A549 (cell line): ENCODE results near the gene MRPL30. TPM values are rescaled to one million over a fixed set of nuclear protein-coding genes. Genes with fewer than 3 reads are reported as not detected.

Source experiments
- ATAC-seq, 2 experiments: fragments of 200-7000 bp in 1 of 2; fragments of >200 bp in 1 of 2; cut with Nextera tagmentation in 1 of 2; cut with Tn5 transposase in 1 of 2; 3 replicates each; pipeline versions ENCODE4 v1.8.0 to v1.9.1; 2018 to 2020; ENCODE audit warnings: mild to moderate bottlenecking in 1 of 2, moderate library complexity in 1 of 2
- CTCF ChIA-PET: fragments of 300-600 bp; sonication (Branson Sonifier 250); formaldehyde crosslinking; extraction: SDS; loops from one replicate; lab custom pipeline; 2021; ENCODE audit warnings: antibody characterized with exemption, inconsistent platforms; lab: Yijun Ruan, JAX
- POLR2A ChIA-PET: fragments of 350-600 bp; formaldehyde crosslinking; extraction: SDS; loops from one replicate; lab custom pipeline; 2021; ENCODE audit warnings: antibody characterized with exemption, inconsistent platforms; lab: Yijun Ruan, JAX
- DNase-seq, 2 experiments: peaks; one replicate each; pipeline versions ENCODE4 v3.0.0 to v3.0.0-alpha.2; 2011 to 2016; ENCODE audit warnings: low read depth in 1 of 2, low spot score in 1 of 2
- FAIRE-seq: peaks from 2 replicates; lab custom pipeline; 2011; peaks lifted over from hg19 to GRCh38; lab: Jason Lieb, UNC
- H3K27ac ChIP-seq, 2 experiments: fragments of >200 bp; sonication (Bioruptor Twin); formaldehyde crosslinking; 3 replicates each; pipeline ENCODE4 v1.5.1; 2016 to 2017
- H3K4me1 ChIP-seq: fragments of >200 bp; sonication (Bioruptor Twin); formaldehyde crosslinking; 3 replicates; pipeline ENCODE4 v1.6.1; 2016
- H3K4me2 ChIP-seq: fragments of >200 bp; sonication (Bioruptor Twin); formaldehyde crosslinking; 3 replicates; pipeline ENCODE4 v1.6.1; 2016
- H3K4me3 ChIP-seq: fragments of >200 bp; sonication (Bioruptor Twin); formaldehyde crosslinking; 3 replicates; pipeline ENCODE4 v1.5.1; 2016
- H3K9me3 ChIP-seq: fragments of >200 bp; sonication (Bioruptor Twin); formaldehyde crosslinking; 3 replicates; pipeline ENCODE4 v1.6.1; 2016
- BHLHE40 ChIP-seq: IDR thresholded peaks from 2 replicates; pipeline ENCODE4 v1.6.1; 2012; ENCODE audit warnings: low read depth, low read length, inconsistent platforms
- CBX2 ChIP-seq: fragments of 200-600 bp; sonication (generic); IDR thresholded peaks from 2 replicates; pipeline ENCODE4 v1.6.1; 2016; ENCODE audit warnings: low read depth, mild to moderate bottlenecking, borderline replicate concordance
- CBX8 ChIP-seq: fragments of 200-600 bp; sonication (generic); IDR thresholded peaks from 2 replicates; pipeline ENCODE4 v1.6.1; 2016
- CEBPB ChIP-seq, 2 experiments: fragments of >200 bp in 1 of 2; sonication (Bioruptor Twin) in 1 of 2; formaldehyde crosslinking in 1 of 2; IDR thresholded peaks; 2 replicates each; pipeline ENCODE4 v1.6.1; 2012 to 2016
- E2F6 ChIP-seq: IDR thresholded peaks from 2 replicates; pipeline ENCODE4 v1.6.1; 2012; ENCODE audit warnings: low read depth, borderline replicate concordance
- ELK1 ChIP-seq: fragments of 150-350 bp; IDR thresholded peaks from 2 replicates; pipeline ENCODE4 v1.6.1; 2014; ENCODE audit warnings: low read depth, mild to moderate bottlenecking, low read length
- EP300 ChIP-seq, 2 experiments: fragments of >200 bp; sonication (Bioruptor Twin); formaldehyde crosslinking; IDR thresholded peaks; 2 replicates in 1 of 2; 3 replicates in 1 of 2; pipeline ENCODE4 v1.6.1; 2016 to 2017
- FOSB ChIP-seq: fragments of 250-450 bp; sonication (Bioruptor Pico); IDR thresholded peaks from 2 replicates; pipeline ENCODE4 v1.5.0; 2020; ENCODE audit warnings: mild to moderate bottlenecking, moderate library complexity
- HEYL ChIP-seq: fragments of 250-450 bp; sonication (Bioruptor Pico); IDR thresholded peaks from 2 replicates; pipeline ENCODE4 v1.8.0; 2021; ENCODE audit warnings: mild to moderate bottlenecking, moderate library complexity
- HOXB5 ChIP-seq: fragments of 250-450 bp; sonication (Bioruptor Pico); IDR thresholded peaks from 2 replicates; pipeline ENCODE4 v1.5.0; 2020; ENCODE audit warnings: mild to moderate bottlenecking, moderate library complexity
- JUN ChIP-seq, 2 experiments: fragments of >200 bp; sonication (Bioruptor Twin); formaldehyde crosslinking; IDR thresholded peaks; 2 replicates in 1 of 2; 3 replicates in 1 of 2; pipeline ENCODE4 v1.6.1; 2016 to 2017
- KDM1A ChIP-seq: fragments of 200-600 bp; sonication (generic); IDR thresholded peaks from 2 replicates; pipeline ENCODE4 v1.6.1; 2016; ENCODE audit warnings: low read depth, mild to moderate bottlenecking
- MAX ChIP-seq: IDR thresholded peaks from 2 replicates; pipeline ENCODE4 v1.6.1; 2012
- MAZ ChIP-seq: fragments of 150-350 bp; IDR thresholded peaks from 2 replicates; pipeline ENCODE4 v1.6.1; 2014; ENCODE audit warnings: antibody characterized with exemption, low read depth, low read length, borderline replicate concordance
- PHF8 ChIP-seq: fragments of 200-600 bp; sonication (generic); IDR thresholded peaks from 2 replicates; pipeline ENCODE4 v1.6.1; 2016; ENCODE audit warnings: low read depth, mild to moderate bottlenecking, antibody characterized with exemption, moderate library complexity, borderline replicate concordance
- POLR2A ChIP-seq: IDR thresholded peaks from 2 replicates; pipeline ENCODE4 v1.6.1; 2012; ENCODE audit warnings: mild to moderate bottlenecking, low read length
- RARB ChIP-seq: fragments of 250-450 bp; sonication (Bioruptor Pico); IDR thresholded peaks from 2 replicates; pipeline ENCODE4 v1.8.0; 2021; ENCODE audit warnings: mild to moderate bottlenecking, moderate library complexity
- TP53 ChIP-seq: fragments of 250-450 bp; sonication (Bioruptor Pico); IDR thresholded peaks from 2 replicates; pipeline ENCODE4 v1.5.0; 2021; ENCODE audit warnings: mild to moderate bottlenecking, moderate library complexity
- ZSCAN20 ChIP-seq: fragments of 250-450 bp; sonication (Bioruptor Pico); IDR thresholded peaks from 2 replicates; pipeline ENCODE4 v1.8.0; 2022; ENCODE audit warnings: mild to moderate bottlenecking, moderate library complexity
- WGBS: methylation state at CpG from one replicate; pipeline ENCODE4 v1.1.6; 2017; ENCODE audit errors: missing lambda C conversion rate; 5-methylcytosine and 5-hydroxymethylcytosine counted together
- polyA plus RNA-seq, 4 experiments: library from polyadenylated mRNA; depleted of rRNA in 3 of 4; stranded (reverse); fragments of >200 nt; fragmentation: RNase III in 1 of 4; extraction: RNeasy Plus Mini Kit Qiagen cat#74134 plus additional on column Dnase treatment in 1 of 4; gene quantifications; 2 replicates in 3 of 4; 3 replicates in 1 of 4; pipeline ENCODE4 v1.2.3, GENCODE V29; 2011 to 2017

The MRPL30 gene
- polyA plus RNA-seq, 2 of the 4 experiments (the other 2 are of a cell fraction), result 40.0 to 43.5 TPM

- ATAC-seq, result no peak
Measured at GRCh38 chr2:99139003-99139402, 42.0 kb upstream of the MRPL30 start.

GRCh38 chr2:99140056-99140859 lies 40.7 kb upstream of the MRPL30 start:
- no peak for TF ChIP-seq MAZ
- 0 out of 2 replicates have a peak, but pooled peaks have one; percentile 31 for TF ChIP-seq E2F6
- H3K4me1 ChIP-seq, result peaks cover 10% of the 10 kb centered on the region; the same call in 2 of the 3 replicates
- ATAC-seq (no peak), FAIRE-seq (no peak), DNase-seq (no peak)
- 41% methylated on average over 14 of the region's 17 CpGs for WGBS
- peak overlapping the region; percentile 63 for H3K4me3 ChIP-seq
- ChIA-PET POLR2A (interaction anchor here (1.0 to 3.3 kb wide), 6 partner anchors 10 to 197 kb away, joined by 3 to 54 read pairs (median 4); partner anchors contain the start of genes EIF5B, LIPT1, TSGA10 and TXNDC9), CTCF (interaction anchor here (0.6 to 2.9 kb wide), 3 partner anchors 14 to 410 kb away, joined by 3 to 14 read pairs (median 3); partner anchors contain the start of genes LIPT1 and TSGA10)
- peak overlapping the region; percentile 67 to 89 for H3K27ac ChIP-seq
- peak overlapping the region; percentile 84 for H3K4me2 ChIP-seq
- H3K9me3 ChIP-seq, result peaks cover 4% of the 10 kb centered on the region; the same call in 1 of the 3 replicates

More at GRCh38 chr2:99139003-99139402, 42.0 kb upstream of the MRPL30 start:
- ChIA-PET POLR2A (no interaction called here), CTCF (interaction anchor here (0.6 kb wide), 2 partner anchors 49 to 266 kb away, joined by 3 to 4 read pairs; no protein-coding TSS in a partner anchor)
- H3K9me3 ChIP-seq, result peaks cover 16% of the 10 kb centered on the region; the same call in 2 of the 3 replicates
- H3K4me1 ChIP-seq, result peaks cover 10% of the 10 kb centered on the region; the same call in 2 of the 3 replicates
- FAIRE-seq, result no peak
- no peak for DNase-seq
- no peak for TF ChIP-seq CBX8
- TF ChIP-seq EP300 (IDR thresholded peaks at IDR 0.05), result no peak
- TF ChIP-seq CEBPB (IDR thresholded peaks at IDR 0.05), result no peak
- no peak for TF ChIP-seq KDM1A
- TF ChIP-seq TP53, result no peak
- TF ChIP-seq CBX2, result no peak
- TF ChIP-seq HOXB5 (CRISPR knock-in tag), result no peak
- TF ChIP-seq ZSCAN20 (CRISPR knock-in tag), result no peak
- TF ChIP-seq BHLHE40, result no peak
- no peak for TF ChIP-seq RARB (CRISPR knock-in tag)
- no peak for TF ChIP-seq ELK1
- no peak overlapping the region for H3K4me3 ChIP-seq
- H3K27ac ChIP-seq, result no peak overlapping the region
- WGBS, result 82% methylated on average over 4 of the region's 4 CpGs
- no peak overlapping the region for H3K4me2 ChIP-seq

- no peak for DNase-seq
- ChIA-PET CTCF (interaction anchor here (0.6 to 2.9 kb wide), 3 partner anchors 14 to 410 kb away, joined by 3 to 14 read pairs (median 3); partner anchors contain the start of genes LIPT1 and TSGA10), POLR2A (interaction anchor here (1.0 to 3.3 kb wide), 7 partner anchors 9 to 196 kb away, joined by 3 to 54 read pairs (median 3); partner anchors contain the start of genes EIF5B, LIPT1, TSGA10 and TXNDC9)
- Histone ChIP-seq H3K4me2 (peak overlapping the region; percentile 84), H3K27ac (peak overlapping the region; percentile 67 to 89), H3K9me3 (no peaks in the 10 kb centered on the region), H3K4me3 (peak overlapping the region; percentile 63), H3K4me1 (peaks cover 10% of the 10 kb centered on the region; the same call in 2 of the 3 replicates)
- 7% methylated on average over 5 of the region's 21 CpGs for WGBS
- ATAC-seq, result peak; percentile 77 to 81
- peak; percentile 61 for TF ChIP-seq MAX
- no peak for TF ChIP-seq EP300 (IDR thresholded peaks at IDR 0.05)
- 0 out of 2 replicates have a peak, but pooled peaks have one; percentile 11 for TF ChIP-seq E2F6
- no peak for TF ChIP-seq FOSB (CRISPR knock-in tag)
- TF ChIP-seq BHLHE40, result no peak
- 0 out of 2 replicates have a peak, but pooled peaks have one; percentile 10 for TF ChIP-seq PHF8
- TF ChIP-seq JUN (IDR thresholded peaks at IDR 0.05), result peak in 1 of 2 experiments; percentile 41; a peak in 1 of 5 replicates
- peak; percentile 62; the same call in 1 of the 2 replicates for TF ChIP-seq POLR2A
- TF ChIP-seq HEYL (CRISPR knock-in tag), result no peak
- no peak for FAIRE-seq
Measured at GRCh38 chr2:99140860-99141109, 40.2 kb upstream of the MRPL30 start.
